ENCODE data around the gene ZNF865. TPM values are rescaled to one million over a fixed set of nuclear protein-coding genes. Genes with fewer than 3 reads are reported as not detected.

The ZNF865 gene
- total RNA-seq, 1 experiment from 2014 or later = 2.5 TPM

DNA sequence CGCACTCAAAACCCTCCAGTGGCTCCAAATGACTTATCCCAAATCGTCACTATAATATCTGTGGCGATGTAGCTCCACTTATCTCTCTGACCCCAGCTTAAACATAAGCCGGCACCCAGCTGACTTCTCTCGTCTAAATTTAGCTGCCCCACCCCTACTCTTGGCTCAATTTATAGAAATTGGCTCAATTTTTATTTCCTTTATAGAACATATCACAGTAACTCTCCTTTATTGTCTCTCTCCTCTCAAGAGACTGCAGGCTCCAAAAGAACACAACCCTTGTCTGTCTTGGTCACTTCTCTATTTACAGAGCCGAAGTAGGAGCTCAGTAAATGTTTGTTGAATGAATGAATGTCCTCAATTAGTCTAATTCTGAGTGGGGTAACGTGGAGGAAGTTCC, 18.1 kb downstream of the ZNF865 start:
- DNase-seq (ENCODE audit: low read depth) = no peak

- DNase-seq (ENCODE audit: low read depth) = peak; percentile 86
These were observed 18.9 kb downstream of the ZNF865 start, which contains the start of gene ZNF784 for GRCh38 chr19:55624109-55625003. TSS of gene ZNF784 (minus strand) at chr19:55624566. CDS start at chr19:55624561, 5 bp downstream.

DNA sequence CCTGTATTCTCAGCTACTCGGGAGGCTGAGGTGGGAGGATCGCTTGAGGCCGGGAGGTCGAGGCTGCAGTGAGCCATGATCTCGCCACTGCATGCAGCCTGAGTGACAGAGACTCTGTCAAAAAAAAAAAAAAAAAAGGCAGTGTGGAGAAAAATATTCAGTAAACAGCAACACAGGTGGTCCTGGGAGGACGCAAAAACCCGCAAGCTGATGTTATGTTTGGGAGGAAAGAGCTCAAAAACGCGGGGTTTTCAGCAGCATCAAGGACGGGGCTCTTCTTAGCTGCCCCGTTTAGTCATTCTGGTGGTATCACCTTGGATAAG, 19.5 kb downstream of the ZNF865 start:
- DNase-seq (ENCODE audit: low read depth) = no peak

DNA sequence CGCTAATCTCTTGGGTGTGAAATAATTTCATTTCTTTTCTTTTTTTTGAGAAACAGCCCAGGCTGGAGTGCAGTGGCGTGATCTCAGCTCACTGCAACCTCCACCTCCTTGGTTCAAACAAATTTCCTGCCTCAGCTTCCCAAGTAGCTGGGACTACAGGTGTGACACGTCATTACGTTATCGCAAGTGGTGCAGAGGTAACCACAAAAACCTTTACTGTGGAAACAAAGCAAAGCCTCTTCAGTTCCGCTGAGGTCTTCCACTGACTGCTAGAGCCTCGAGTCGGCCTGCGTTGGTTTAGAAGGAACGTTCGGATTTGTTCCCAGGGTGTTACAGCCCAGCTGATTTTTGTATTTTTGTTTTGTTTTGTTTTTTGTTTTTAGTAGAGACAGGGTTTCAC, 20.9 kb downstream of the ZNF865 start:
- DNase-seq (ENCODE audit: low read depth) = no peak

DNA sequence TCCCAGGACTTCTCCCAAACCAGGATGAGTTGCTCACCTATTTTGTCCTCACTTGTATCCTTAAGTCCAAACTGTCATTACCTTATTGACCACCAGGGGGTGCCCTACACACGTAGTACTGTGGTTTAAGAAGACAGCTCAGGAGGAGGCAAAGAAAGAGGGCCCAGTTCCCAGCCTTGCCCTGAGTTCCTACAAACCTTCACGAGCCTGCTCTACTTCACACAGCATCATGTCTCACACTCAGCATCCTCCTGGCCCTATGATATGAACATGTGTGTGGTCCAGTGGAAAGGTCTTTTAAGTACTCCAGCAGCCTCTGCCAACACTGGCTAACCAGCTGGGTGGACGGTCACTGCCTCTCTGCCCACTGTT, 27.0 kb downstream of the ZNF865 start:
- peak; percentile 90 for DNase-seq (ENCODE audit: low read depth)

DNA sequence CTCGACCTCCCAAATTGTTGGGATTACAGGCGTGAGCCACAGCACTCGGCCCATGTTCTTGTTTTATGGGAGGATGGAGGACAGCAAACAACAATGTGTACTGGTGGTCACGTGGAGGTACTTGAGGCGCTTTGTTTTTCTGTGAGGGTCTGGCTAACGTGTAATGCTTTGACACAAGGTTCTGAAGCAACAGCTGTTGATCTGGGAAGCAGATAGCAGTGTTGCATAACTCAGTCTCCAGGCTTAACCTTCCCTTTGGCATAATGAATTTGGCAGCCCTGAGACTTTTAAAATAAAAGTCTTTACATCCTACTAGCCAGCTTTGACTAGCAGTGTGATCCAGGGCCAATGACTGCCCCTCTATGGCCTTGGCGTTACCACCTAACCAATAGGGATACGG, 28.4 kb downstream of the ZNF865 start:
- DNase-seq (ENCODE audit: low read depth) = no peak

- DNase-seq (ENCODE audit: low read depth) = no peak
These were observed 29.9 kb downstream of the ZNF865 start for GRCh38 chr19:55635334-55635717.

GRCh38 chr19:55635856-55636440, 30.5 kb downstream of the ZNF865 start:
- no peak for DNase-seq (ENCODE audit: low read depth)

DNA sequence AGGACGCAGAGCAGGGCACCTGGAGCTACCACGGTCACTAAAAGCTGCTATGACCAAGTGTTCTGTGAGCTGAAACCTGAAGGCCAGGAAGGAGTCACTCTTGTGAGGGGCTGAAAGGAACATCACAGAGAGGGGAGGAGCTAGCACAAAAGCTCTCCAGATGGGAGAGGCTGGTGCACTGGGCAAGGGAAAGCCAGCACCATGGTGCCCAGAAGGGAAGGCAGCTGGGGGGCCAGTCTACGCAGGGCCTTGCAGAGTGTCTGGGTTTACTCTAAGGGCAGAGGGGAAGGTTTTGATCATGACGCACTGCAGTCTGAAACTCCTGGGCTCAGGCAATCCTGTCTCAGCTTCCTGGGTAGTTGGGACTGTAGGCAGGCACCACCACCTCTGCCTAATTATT, 31.3 kb downstream of the ZNF865 start:
- DNase-seq (ENCODE audit: low read depth) = no peak

- DNase-seq (ENCODE audit: low read depth) = no peak
These were observed 32.1 kb downstream of the ZNF865 start for GRCh38 chr19:55637534-55637933.

DNA sequence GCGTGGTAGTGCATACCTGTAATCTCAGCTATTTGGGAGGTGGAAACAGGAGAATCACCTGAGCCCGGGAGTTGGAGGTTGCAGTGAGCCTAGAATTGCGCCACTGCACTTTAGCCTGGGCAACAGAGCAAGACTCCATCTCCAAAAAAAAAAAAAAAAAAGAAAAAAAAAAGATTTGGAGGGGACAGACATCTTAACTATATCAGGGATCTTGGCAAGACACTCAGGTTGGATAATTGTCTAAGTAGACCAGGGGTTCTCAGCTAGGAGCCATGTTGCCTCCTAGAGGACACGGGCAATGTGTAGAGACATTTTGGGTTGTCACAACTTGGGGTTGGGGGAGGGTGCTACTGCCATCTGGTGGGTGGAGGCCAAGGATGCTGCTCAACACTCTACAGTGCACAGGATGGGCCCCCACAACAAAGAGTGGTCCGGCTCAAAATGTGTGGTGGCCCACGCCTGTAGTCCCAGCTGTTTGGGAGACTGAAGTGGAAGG, 33.5 kb downstream of the ZNF865 start:
- DNase-seq (ENCODE audit: low read depth) = peak; percentile 63

DNA sequence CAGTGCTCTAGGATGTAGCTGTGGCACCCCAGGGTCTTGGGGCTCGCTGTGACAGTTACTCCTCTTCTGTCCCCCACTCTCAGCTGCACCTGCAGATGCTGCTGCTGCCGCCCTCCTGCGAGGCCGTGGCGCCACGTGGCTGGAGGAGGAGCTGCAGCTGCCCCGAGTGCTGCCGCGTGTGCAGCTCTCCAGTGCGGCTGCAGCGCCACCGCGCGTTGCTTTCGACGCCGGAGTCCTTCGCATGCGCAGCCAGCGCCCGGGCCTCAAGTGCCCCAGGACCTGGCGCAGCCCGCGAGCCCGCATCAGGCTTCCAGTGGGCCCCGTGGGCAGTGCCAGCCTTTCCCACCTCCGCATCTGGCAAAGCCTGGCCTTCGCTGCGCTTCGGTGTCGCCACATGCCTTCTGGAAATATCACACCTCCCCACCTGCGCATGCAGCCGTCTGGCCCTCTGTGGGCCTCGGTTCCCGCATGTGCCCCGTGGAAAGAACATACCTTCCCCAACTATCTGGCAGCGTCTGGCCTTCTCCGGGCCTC, 34.7 kb downstream of the ZNF865 start:
- peak; percentile 34 for DNase-seq (ENCODE audit: low read depth)

DNA sequence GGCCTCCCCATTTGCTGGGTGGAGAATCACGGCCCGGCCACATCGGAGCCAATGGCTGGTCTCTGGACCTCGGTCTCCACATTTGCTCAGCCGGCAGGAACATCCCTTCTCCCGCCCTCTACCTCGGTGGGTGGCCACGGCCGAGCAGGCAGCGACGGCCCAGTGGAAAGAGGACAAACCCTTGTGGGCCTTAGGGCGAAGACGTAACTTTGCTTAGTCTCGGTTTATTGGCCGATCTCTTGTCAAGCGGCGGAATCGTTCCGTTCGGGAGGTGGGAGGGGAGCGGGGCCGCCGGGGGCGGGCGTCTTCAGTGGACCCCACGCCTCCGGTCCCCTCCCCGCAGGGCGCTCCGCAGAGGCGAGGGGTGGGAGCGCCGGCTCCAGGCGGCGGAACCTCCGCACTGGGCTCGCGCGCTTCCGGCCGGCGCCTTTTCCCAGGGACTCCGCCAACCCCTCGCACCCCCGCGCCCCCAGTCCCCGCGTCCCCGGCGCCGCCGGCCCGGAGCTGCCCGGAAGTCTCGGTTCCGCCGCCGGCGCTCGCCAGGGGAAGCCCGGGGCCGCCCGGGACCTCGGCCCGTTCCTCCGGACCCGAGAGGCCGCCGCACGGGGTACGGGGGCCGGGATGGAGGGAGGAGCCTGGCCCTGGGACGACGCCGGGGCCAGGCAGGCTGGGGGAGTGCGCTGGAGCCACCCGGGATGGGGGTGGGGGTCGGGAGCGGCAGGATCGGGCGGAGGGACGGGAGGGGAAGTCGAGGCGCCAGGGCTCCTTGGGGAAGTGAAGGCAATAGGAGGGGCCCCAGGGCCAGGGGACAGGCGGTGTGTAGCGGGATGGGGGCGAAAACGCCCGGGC, 35.4 kb downstream of the ZNF865 start, which contains the start of gene ZNF580:
TSS of gene ZNF580 (plus strand) at position 426 of the 849 bp plus-strand sequence. CDS start 1,507 bp downstream, outside the sequence.
- peak; percentile 78 for DNase-seq (ENCODE audit: low read depth)

DNA sequence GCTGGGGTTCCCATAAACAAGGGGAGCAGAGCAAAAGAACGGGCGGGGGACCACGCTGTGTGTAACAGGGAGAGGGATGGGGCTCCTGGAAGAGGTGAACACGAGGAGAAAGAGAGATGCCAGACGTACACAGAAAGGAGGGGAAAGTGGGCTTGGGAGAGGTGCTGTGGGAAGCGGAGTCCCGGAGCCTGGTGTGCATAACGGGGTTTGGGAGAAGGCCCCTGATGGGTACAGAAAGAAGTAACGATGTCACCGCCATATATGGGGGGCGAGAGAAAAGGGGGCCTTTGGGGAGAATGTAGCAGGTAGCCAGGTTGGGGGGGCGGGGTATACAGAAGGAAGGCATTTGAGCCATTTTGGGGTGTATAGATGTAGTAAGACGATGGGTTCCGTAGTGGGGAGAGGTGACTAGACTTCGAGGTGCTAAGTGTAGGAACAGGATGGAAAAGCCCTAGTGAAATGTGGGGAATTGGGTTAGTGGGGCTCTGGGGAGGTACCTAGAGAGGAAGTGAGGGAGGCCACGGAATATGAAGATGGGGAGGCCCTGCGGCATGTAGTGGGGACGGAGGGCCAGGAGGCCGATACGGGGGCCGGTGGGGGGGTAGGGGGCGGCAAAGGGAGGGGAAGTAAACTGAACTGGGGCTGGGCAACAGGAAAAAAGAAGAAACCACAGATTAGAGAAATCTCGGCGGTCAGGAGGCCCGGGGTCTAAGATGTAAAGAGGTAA, 36.1 kb downstream of the ZNF865 start:
- DNase-seq (ENCODE audit: low read depth) = peak; percentile 58

- peak; percentile 38 for DNase-seq (ENCODE audit: low read depth)
These were observed 36.9 kb downstream of the ZNF865 start for GRCh38 chr19:55642153-55643002.

GRCh38 chr19:55643003-55643886, 37.8 kb downstream of the ZNF865 start, which contains the start of gene ZNF581:
TSS of gene ZNF581 (plus strand) at chr19:55643649. CDS start at chr19:55644572, 923 bp downstream.
- peak; percentile 68 for DNase-seq (ENCODE audit: low read depth)

DNA sequence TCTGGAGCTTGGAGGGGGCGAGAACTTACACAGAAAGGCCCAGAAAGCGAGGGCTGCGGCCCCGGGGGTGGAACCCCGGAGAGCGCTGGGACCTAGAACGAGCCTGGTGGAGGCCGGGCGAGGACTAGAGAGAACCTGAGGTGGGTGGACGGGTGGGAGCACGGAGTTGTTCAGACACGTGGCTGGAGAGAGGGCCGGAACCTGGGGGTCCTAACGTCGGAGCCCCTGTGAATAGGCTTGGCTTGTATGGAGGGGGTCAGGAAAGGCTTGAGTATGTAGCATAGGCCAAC, 38.4 kb downstream of the ZNF865 start:
- DNase-seq (ENCODE audit: low read depth) = no peak

- DNase-seq (ENCODE audit: low read depth) = no peak
These were observed 38.9 kb downstream of the ZNF865 start for GRCh38 chr19:55644191-55644833.

All from M059J (cell line).